GM12878 (cell line): Measurements from ENCODE around the gene MYH7B. TPM values are rescaled to one million over a fixed set of nuclear protein-coding genes. Genes with fewer than 3 reads are reported as not detected.

Experiments
- ATAC-seq: fragments of 200-7000 bp; cut with Tn5 transposase; 3 replicates; pipeline ENCODE4 v1.9.1; 2020; ENCODE audit warnings: mild to moderate bottlenecking, moderate library complexity
- BruUV-seq: library from RNA; stranded (reverse); fragments of 400-500 nt; replicated peaks from 2 replicates; lab custom pipeline; 2021; lab: Mats Ljungman, UMichigan
- CTCF ChIA-PET: fragments of 300-600 bp; sonication (Branson Sonifier 250); formaldehyde crosslinking; extraction: SDS; loops from one replicate; lab custom pipeline; 2021; ENCODE audit warnings: inconsistent platforms; lab: Yijun Ruan, JAX
- POLR2A ChIA-PET: fragments of 350-600 bp; formaldehyde crosslinking; extraction: SDS; loops from one replicate; lab custom pipeline; 2021; ENCODE audit warnings: inconsistent platforms; lab: Charles Lee
- RAD21 ChIA-PET: fragments of 300-600 bp; sonication (Branson Sonifier 250); formaldehyde crosslinking; loops from one replicate; lab custom pipeline; 2023; ENCODE audit warnings: antibody characterized with exemption; ENCODE audit not compliant: unreplicated experiment; lab: Charles Lee
- SMC1A ChIA-PET: fragments of 300-600 bp; sonication (Branson Sonifier 250); formaldehyde crosslinking; loops from one replicate; lab custom pipeline; 2023; ENCODE audit not compliant: unreplicated experiment, uncharacterized antibody; lab: Charles Lee
- DNase-seq: peaks from one replicate; pipeline ENCODE4 v3.0.0-alpha.2; 2011; ENCODE audit warnings: low read depth, low spot score
- FAIRE-seq: peaks from 3 replicates; lab custom pipeline; 2011; peaks lifted over from hg19 to GRCh38; lab: Jason Lieb, UNC
- H2AFZ ChIP-seq: 2 replicates; pipeline ENCODE4 v1.6.0; 2011; ENCODE audit warnings: low read depth, low read length, control low read depth; ENCODE audit not compliant: control insufficient read depth
- H3K27ac ChIP-seq: 2 replicates; pipeline ENCODE4 v1.5.1; 2011; ENCODE audit warnings: control low read depth; ENCODE audit not compliant: control insufficient read depth, insufficient read depth
- H3K27me3 ChIP-seq, 2 experiments: replicated peaks in 1 of 2; 2 replicates each; pipeline versions ENCODE4 v1.6.0 to v1.6.1; 2011; ENCODE audit warnings: low read length in 1 of 2; ENCODE audit not compliant: control insufficient read depth in 2 of 2, insufficient read depth in 2 of 2
- H3K36me3 ChIP-seq, 2 experiments: 2 replicates each; pipeline ENCODE4 v1.5.1; 2011; ENCODE audit warnings: low read length in 1 of 2; ENCODE audit not compliant: control insufficient read depth in 2 of 2, insufficient read depth in 2 of 2
- H3K4me1 ChIP-seq: 2 replicates; pipeline ENCODE4 v1.6.1; 2011; ENCODE audit warnings: mild to moderate bottlenecking, low read length, moderate library complexity, mixed read lengths; ENCODE audit not compliant: control insufficient read depth, insufficient read depth
- H3K4me2 ChIP-seq: 2 replicates; pipeline ENCODE4 v1.6.0; 2011; ENCODE audit warnings: control low read depth; ENCODE audit not compliant: control insufficient read depth, insufficient read depth
- H3K4me3 ChIP-seq: fragments of 200-600 bp; sonication (generic); 2 replicates; pipeline ENCODE4 v1.5.1; 2016
- H3K79me2 ChIP-seq: 2 replicates; pipeline ENCODE4 v1.6.0; 2011; ENCODE audit warnings: low read length; ENCODE audit not compliant: control insufficient read depth, insufficient read depth
- H3K9ac ChIP-seq: 2 replicates; pipeline ENCODE4 v1.8.0; 2011; ENCODE audit warnings: low read length, control low read depth, mixed read lengths; ENCODE audit not compliant: control insufficient read depth, insufficient read depth
- H3K9me3 ChIP-seq: replicated peaks from 3 replicates; pipeline ENCODE4 v1.5.1; 2011; ENCODE audit warnings: mild to moderate bottlenecking, low read length; ENCODE audit not compliant: control insufficient read depth, insufficient read depth
- H4K20me1 ChIP-seq: 2 replicates; pipeline ENCODE4 v1.6.0; 2011; ENCODE audit not compliant: control insufficient read depth, insufficient read depth
- ASH2L ChIP-seq: fragments of 300-600, 200-600 bp; sonication (generic); IDR thresholded peaks from 2 replicates; pipeline ENCODE4 v1.6.1; 2017; ENCODE audit warnings: low read depth, mild to moderate bottlenecking, borderline replicate concordance
- EGR1 ChIP-seq, 2 experiments: IDR thresholded peaks; 1 replicate in 1 of 2; 2 replicates in 1 of 2; pipeline ENCODE4 v1.6.1; 2011 to 2012; ENCODE audit warnings: low read depth in 2 of 2, low read length in 2 of 2, borderline replicate concordance in 1 of 2, mild to moderate bottlenecking in 1 of 2, moderate library complexity in 1 of 2
- FOS ChIP-seq: IDR thresholded peaks from 3 replicates; pipeline ENCODE4 v1.6.1; 2011; ENCODE audit warnings: borderline replicate concordance; ENCODE audit not compliant: insufficient read length; ENCODE audit errors: extremely low read depth
- FOXK2 ChIP-seq: fragments of 450-650 bp; IDR thresholded peaks from 2 replicates; pipeline ENCODE4 v1.6.1; 2017; ENCODE audit warnings: mild to moderate bottlenecking, moderate library complexity
- NR2F1 ChIP-seq: fragments of 450-650 bp; conservative IDR thresholded peaks from 2 replicates; pipeline ENCODE4 v1.6.1; 2017; ENCODE audit warnings: mild to moderate bottlenecking
- PAX8 ChIP-seq: fragments of 450-650 bp; IDR thresholded peaks from 2 replicates; pipeline ENCODE4 v1.6.1; 2017; ENCODE audit warnings: mild to moderate bottlenecking, moderate library complexity
- RELA ChIP-seq: fragments of 450-650 bp; IDR thresholded peaks from 2 replicates; pipeline ENCODE4 v1.8.0; 2014; ENCODE audit warnings: borderline replicate concordance; ENCODE audit not compliant: partially characterized antibody
- RELB ChIP-seq: fragments of 450-650 bp; IDR thresholded peaks from 2 replicates; pipeline ENCODE4 v1.6.1; 2017; ENCODE audit warnings: low read depth, mild to moderate bottlenecking, moderate library complexity
- SP1 ChIP-seq: IDR thresholded peaks from one replicate; pipeline ENCODE4 v1.6.1; 2011; ENCODE audit warnings: low read depth, low read length
- SPI1 ChIP-seq: IDR thresholded peaks from 2 replicates; pipeline ENCODE4 v1.6.1; 2011; ENCODE audit warnings: low read depth, mild to moderate bottlenecking, low read length, moderate library complexity, borderline replicate concordance; ENCODE audit not compliant: insufficient read depth
- SRF ChIP-seq, 2 experiments: IDR thresholded peaks; 2 replicates each; pipeline ENCODE4 v1.6.1; 2011; ENCODE audit warnings: low read depth in 2 of 2, low read length in 2 of 2, mild to moderate bottlenecking in 1 of 2, moderate library complexity in 1 of 2
- TCF12 ChIP-seq: IDR thresholded peaks from 2 replicates; pipeline ENCODE4 v1.6.1; 2011; ENCODE audit warnings: low read depth, mild to moderate bottlenecking, low read length
- YBX1 ChIP-seq: fragments of 450-650 bp; IDR thresholded peaks from 2 replicates; pipeline ENCODE4 v1.6.1; 2016; ENCODE audit warnings: antibody characterized with exemption
- ZNF384 ChIP-seq: IDR thresholded peaks from 2 replicates; pipeline ENCODE4 v1.6.1; 2012; ENCODE audit warnings: low read depth, mild to moderate bottlenecking, low read length, improper control_type of control experiment, borderline replicate concordance
- WGBS: methylation state at CpG from one replicate; pipeline ENCODE4 v1.1.6; 2016; ENCODE audit warnings: low lambda C conversion rate; ENCODE audit not compliant: insufficient replicate concordance, insufficient coverage; ENCODE audit errors: missing lambda C conversion rate; 5-methylcytosine and 5-hydroxymethylcytosine counted together
- in situ Hi-C: fragments of 300-500 bp; cut with MboI; formaldehyde crosslinking; loops from 9 replicates; pipeline ENCODE4 v1.14.3; 2018; ENCODE audit warnings: mixed read lengths
- intact Hi-C: fragments of 100-400 bp; cut with micrococcal nuclease; formaldehyde crosslinking; loops from one replicate; pipeline ENCODE4 v1.14.2; 2022; ENCODE audit not compliant: unreplicated experiment
- polyA plus RNA-seq, 11 experiments: library from polyadenylated mRNA; depleted of rRNA in 4 of 11; unstranded in 6 of 11; stranded (reverse) in 5 of 11; fragments of >200 nt; fragmentation: Nextera tagmentation in 4 of 11; fragmentation: Illumina TruSeq in 1 of 11; extraction: Ambion mirVana in 4 of 11; extraction: Trizol in 1 of 11; gene quantifications; 1 replicate in 1 of 11; 2 replicates in 10 of 11; pipeline versions ENCODE4 v1.2.1 to v1.2.3, GENCODE V29; 2011 to 2016; ENCODE audit warnings: inconsistent platforms in 2 of 11, missing spikeins in 2 of 11, low read depth in 1 of 11
- total RNA-seq, 4 experiments: library from RNA; depleted of rRNA in 3 of 4; stranded (reverse); fragments of >200 nt in 3 of 4; fragmentation: Illumina TruSeq in 1 of 4; extraction: Trizol in 1 of 4; gene quantifications; 2 replicates each; pipeline versions ENCODE4 v1.2.1 to v1.2.3, GENCODE V29; 2013 to 2021
- TF ChIP-seq, protein P1 (sequence below): IDR thresholded peaks from 2 replicates; pipeline ENCODE4 v1.6.1; 2012; ENCODE audit warnings: low read length, inconsistent platforms
- TF ChIP-seq, protein P2 (sequence below): fragments of 450-650 bp; IDR thresholded peaks from 2 replicates; pipeline ENCODE4 v1.6.1; 2017; ENCODE audit warnings: mild to moderate bottlenecking, moderate library complexity

Gene MYH7B
- total and polyA plus RNA-seq, 10 of the 15 experiments (the other 5 are each of a cell fraction or from before 2014, with no cell fraction given), result 0.01 to 0.40 (median 0.20) TPM; not detected in 3

GRCh38 chr20:34995192-34995591 is 39.5 kb downstream of the MYH7B start:
- ChIA-PET SMC1A (no interaction called here), POLR2A (no interaction called here), RAD21 (no interaction called here), CTCF (no interaction called here)
- Histone ChIP-seq H3K9ac (no peak overlapping the region), H3K4me3 (no peak overlapping the region), H3K79me2 (no peaks in the 10 kb centered on the region), H2AFZ (no peak overlapping the region), H3K27me3 (no peaks in the 10 kb centered on the region), H3K9me3 (no peaks in the 10 kb centered on the region), H3K27ac (no peak overlapping the region), H3K4me1 (no peaks in the 10 kb centered on the region), H4K20me1 (no peaks in the 10 kb centered on the region), H3K36me3 (peaks cover 0 to 7% of the 10 kb centered on the region in 2 experiments; a peak in 3 of 4 replicates), H3K4me2 (no peak overlapping the region)
- DNase-seq (no peak), FAIRE-seq (no peak), ATAC-seq (no peak)
- BruUV-seq, result no TSS peak
- intact Hi-C loops (no loop called here), in situ Hi-C loops (no loop called here)
- TF ChIP-seq, protein P1, sequence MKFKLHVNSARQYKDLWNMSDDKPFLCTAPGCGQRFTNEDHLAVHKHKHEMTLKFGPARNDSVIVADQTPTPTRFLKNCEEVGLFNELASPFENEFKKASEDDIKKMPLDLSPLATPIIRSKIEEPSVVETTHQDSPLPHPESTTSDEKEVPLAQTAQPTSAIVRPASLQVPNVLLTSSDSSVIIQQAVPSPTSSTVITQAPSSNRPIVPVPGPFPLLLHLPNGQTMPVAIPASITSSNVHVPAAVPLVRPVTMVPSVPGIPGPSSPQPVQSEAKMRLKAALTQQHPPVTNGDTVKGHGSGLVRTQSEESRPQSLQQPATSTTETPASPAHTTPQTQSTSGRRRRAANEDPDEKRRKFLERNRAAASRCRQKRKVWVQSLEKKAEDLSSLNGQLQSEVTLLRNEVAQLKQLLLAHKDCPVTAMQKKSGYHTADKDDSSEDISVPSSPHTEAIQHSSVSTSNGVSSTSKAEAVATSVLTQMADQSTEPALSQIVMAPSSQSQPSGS, result no peak
- no peak for TF ChIP-seq NR2F1
- no peak for TF ChIP-seq FOS
- no peak for TF ChIP-seq SPI1
- TF ChIP-seq ASH2L, result no peak
- no peak for TF ChIP-seq RELB
- TF ChIP-seq YBX1, result no peak
- TF ChIP-seq, protein P2, sequence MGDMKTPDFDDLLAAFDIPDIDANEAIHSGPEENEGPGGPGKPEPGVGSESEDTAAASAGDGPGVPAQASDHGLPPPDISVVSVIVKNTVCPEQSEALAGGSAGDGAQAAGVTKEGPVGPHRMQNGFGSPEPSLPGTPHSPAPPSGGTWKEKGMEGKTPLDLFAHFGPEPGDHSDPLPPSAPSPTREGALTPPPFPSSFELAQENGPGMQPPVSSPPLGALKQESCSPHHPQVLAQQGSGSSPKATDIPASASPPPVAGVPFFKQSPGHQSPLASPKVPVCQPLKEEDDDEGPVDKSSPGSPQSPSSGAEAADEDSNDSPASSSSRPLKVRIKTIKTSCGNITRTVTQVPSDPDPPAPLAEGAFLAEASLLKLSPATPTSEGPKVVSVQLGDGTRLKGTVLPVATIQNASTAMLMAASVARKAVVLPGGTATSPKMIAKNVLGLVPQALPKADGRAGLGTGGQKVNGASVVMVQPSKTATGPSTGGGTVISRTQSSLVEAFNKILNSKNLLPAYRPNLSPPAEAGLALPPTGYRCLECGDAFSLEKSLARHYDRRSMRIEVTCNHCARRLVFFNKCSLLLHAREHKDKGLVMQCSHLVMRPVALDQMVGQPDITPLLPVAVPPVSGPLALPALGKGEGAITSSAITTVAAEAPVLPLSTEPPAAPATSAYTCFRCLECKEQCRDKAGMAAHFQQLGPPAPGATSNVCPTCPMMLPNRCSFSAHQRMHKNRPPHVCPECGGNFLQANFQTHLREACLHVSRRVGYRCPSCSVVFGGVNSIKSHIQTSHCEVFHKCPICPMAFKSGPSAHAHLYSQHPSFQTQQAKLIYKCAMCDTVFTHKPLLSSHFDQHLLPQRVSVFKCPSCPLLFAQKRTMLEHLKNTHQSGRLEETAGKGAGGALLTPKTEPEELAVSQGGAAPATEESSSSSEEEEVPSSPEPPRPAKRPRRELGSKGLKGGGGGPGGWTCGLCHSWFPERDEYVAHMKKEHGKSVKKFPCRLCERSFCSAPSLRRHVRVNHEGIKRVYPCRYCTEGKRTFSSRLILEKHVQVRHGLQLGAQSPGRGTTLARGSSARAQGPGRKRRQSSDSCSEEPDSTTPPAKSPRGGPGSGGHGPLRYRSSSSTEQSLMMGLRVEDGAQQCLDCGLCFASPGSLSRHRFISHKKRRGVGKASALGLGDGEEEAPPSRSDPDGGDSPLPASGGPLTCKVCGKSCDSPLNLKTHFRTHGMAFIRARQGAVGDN, result no peak
- no peak for TF ChIP-seq TCF12
- no peak for TF ChIP-seq PAX8
- TF ChIP-seq ZNF384, result no peak
- TF ChIP-seq EGR1 (IDR thresholded peaks at IDR 0.05; ENCODE audit: borderline replicate concordance in 1 of 2, low read depth in 2 of 2, low read length in 2 of 2), result no peak
- no peak for TF ChIP-seq SP1
- no peak for TF ChIP-seq SRF (IDR thresholded peaks at IDR 0.05; ENCODE audit: low read depth in 2 of 2, low read length in 2 of 2)
- no peak for TF ChIP-seq RELA
- no peak for TF ChIP-seq FOXK2
- WGBS, result 93% methylated on average over 14 of the region's 14 CpGs
